ENCODE measurements around the gene PEPD.

Gene PEPD

GRCh38 chr19:33377586-33378475, 143.8 kb downstream of the PEPD start:
- DNase-seq, result no peak

GRCh38 chr19:33376941-33377557, 144.5 kb downstream of the PEPD start:
- no peak for DNase-seq

- DNase-seq, result no peak
These were observed 145.2 kb downstream of the PEPD start for GRCh38 chr19:33376423-33376822.

GRCh38 chr19:33375837-33376159, 145.8 kb downstream of the PEPD start:
- DNase-seq, result no peak

- DNase-seq, result no peak
These were observed 146.3 kb downstream of the PEPD start for GRCh38 chr19:33375156-33375836.

GRCh38 chr19:33374236-33374714, 147.3 kb downstream of the PEPD start:
- peak in 2 of 5 experiments; percentile 22 to 60 for DNase-seq

- DNase-seq, result peak; percentile 89 to 93 (median 92)
These were observed 147.9 kb downstream of the PEPD start, which contains the start of gene CEBPG for GRCh38 chr19:33373453-33374235. CEBPG (plus strand) TSS chr19:33373709; CDS start chr19:33379240, 5,531 bp downstream.

- no peak for DNase-seq
These were observed 150.8 kb downstream of the PEPD start for GRCh38 chr19:33370783-33371182.

GRCh38 chr19:33368074-33368864, 153.3 kb downstream of the PEPD start:
- no peak for DNase-seq

- DNase-seq, result no peak
These were observed 154.7 kb downstream of the PEPD start for GRCh38 chr19:33366897-33367296.

- DNase-seq, result no peak
These were observed 155.5 kb downstream of the PEPD start for GRCh38 chr19:33366127-33366526.

GRCh38 chr19:33365691-33366090, 155.9 kb downstream of the PEPD start:
- no peak for DNase-seq

GRCh38 chr19:33363476-33363875, 158.1 kb downstream of the PEPD start:
- DNase-seq, result no peak

- no peak for DNase-seq
These were observed 158.9 kb downstream of the PEPD start for GRCh38 chr19:33362508-33363228.

GRCh38 chr19:33359581-33359980, 162.0 kb downstream of the PEPD start:
- no peak for DNase-seq

- DNase-seq, result no peak
These were observed 163.2 kb downstream of the PEPD start for GRCh38 chr19:33358408-33358807.

GRCh38 chr19:33357556-33357955, 164.0 kb downstream of the PEPD start:
- no peak for DNase-seq

GRCh38 chr19:33355535-33355934, 166.1 kb downstream of the PEPD start:
- no peak for DNase-seq

GRCh38 chr19:33350538-33351309, 170.9 kb downstream of the PEPD start:
- DNase-seq, result no peak
